Lower leg skin (tissue), 4 donors: Measurements from ENCODE around the gene LRRC47. TPM values are rescaled to one million over a fixed set of nuclear protein-coding genes. Genes with fewer than 3 reads are reported as not detected.

Experiments
- DNase-seq, 2 donors: peaks; one replicate each; pipeline ENCODE4 v3.0.0-alpha.2; 2019; ENCODE audit warnings: low spot score in 2 of 2
- H3K4me3 ChIP-seq: fragments of 200-600 bp; sonication (generic); 2 replicates; pipeline ENCODE4 v1.5.1; 2017; ENCODE audit warnings: mild to moderate bottlenecking, low read depth; ENCODE audit not compliant: poor library complexity, severe bottlenecking
- POLR2A ChIP-seq, 2 donors: fragments of 450-650 bp; IDR thresholded peaks; one replicate each; pipeline ENCODE4 v1.6.1; 2016 to 2017; ENCODE audit warnings: antibody characterized with exemption in 2 of 2, mild to moderate bottlenecking in 1 of 2, moderate library complexity in 1 of 2
- WGBS, 2 donors: methylation state at CpG; one replicate each; pipeline ENCODE4 v1.1.5; 2018; 5-methylcytosine and 5-hydroxymethylcytosine counted together
- intact Hi-C: fragments of 100-400 bp; cut with DNase I; formaldehyde crosslinking; loops from one replicate; pipeline ENCODE4 v1.15.0; 2023; ENCODE audit warnings: low total_unique reads
- total RNA-seq, 4 donors: library from RNA; depleted of rRNA; stranded (reverse); fragments of >200 nt; gene quantifications; one replicate each; pipeline ENCODE4 v1.1.0, GENCODE V29; 2016
- TF ChIP-seq, protein P1 (sequence below), 3 donors: fragments of 450-650 bp; IDR thresholded peaks; one replicate each; pipeline ENCODE4 v1.5.1; 2016; ENCODE audit warnings: antibody characterized with exemption in 3 of 3, mild to moderate bottlenecking in 3 of 3, moderate library complexity in 2 of 3

LRRC47 gene
- total RNA-seq, 4 donors from 2014 or later: 43.6 to 55.3 (median 49.7) TPM

DNA sequence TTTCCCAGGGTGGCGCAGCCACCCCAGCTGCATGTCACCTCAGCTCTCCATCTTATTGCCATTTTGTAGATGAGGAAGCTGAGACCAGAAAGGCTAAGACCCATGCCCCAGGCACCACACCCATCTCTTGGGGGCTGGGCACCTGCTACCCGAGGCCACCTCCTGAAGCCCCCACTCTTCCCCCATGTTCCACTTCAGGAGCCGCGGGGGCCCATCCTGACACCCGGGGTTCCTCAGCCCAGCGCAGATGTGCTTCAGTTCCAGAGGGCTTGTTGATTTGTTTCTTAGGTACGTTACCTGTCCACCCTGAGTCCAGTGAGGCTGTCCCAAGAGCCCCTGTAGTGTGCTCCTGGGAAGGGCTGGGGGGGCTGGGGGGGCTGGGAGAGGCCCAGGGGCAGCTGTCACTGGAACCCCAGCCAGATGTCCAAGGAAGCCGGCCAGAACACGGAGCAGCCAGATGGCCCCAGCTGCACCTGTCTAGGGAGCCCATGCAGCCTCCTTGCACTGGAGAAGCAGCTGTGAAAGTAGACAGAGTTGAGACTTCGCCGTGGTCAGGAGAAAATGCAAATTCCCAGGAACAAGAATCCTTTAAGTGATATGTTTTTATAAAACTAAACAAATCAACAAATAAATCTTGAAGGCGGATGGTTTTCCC is 61.1 kb downstream of the LRRC47 start:
- 80 to 86% methylated on average over 12 of the region's 12 CpGs for WGBS, 2 donors
- DNase-seq: no peak
- H3K4me3 ChIP-seq: no peak overlapping the region
- TF ChIP-seq, protein P1, sequence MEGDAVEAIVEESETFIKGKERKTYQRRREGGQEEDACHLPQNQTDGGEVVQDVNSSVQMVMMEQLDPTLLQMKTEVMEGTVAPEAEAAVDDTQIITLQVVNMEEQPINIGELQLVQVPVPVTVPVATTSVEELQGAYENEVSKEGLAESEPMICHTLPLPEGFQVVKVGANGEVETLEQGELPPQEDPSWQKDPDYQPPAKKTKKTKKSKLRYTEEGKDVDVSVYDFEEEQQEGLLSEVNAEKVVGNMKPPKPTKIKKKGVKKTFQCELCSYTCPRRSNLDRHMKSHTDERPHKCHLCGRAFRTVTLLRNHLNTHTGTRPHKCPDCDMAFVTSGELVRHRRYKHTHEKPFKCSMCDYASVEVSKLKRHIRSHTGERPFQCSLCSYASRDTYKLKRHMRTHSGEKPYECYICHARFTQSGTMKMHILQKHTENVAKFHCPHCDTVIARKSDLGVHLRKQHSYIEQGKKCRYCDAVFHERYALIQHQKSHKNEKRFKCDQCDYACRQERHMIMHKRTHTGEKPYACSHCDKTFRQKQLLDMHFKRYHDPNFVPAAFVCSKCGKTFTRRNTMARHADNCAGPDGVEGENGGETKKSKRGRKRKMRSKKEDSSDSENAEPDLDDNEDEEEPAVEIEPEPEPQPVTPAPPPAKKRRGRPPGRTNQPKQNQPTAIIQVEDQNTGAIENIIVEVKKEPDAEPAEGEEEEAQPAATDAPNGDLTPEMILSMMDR (IDR thresholded peaks at IDR 0.05): no peak
- no peak for TF ChIP-seq POLR2A (IDR thresholded peaks at IDR 0.05)
- intact Hi-C loops: no loop called here

DNA sequence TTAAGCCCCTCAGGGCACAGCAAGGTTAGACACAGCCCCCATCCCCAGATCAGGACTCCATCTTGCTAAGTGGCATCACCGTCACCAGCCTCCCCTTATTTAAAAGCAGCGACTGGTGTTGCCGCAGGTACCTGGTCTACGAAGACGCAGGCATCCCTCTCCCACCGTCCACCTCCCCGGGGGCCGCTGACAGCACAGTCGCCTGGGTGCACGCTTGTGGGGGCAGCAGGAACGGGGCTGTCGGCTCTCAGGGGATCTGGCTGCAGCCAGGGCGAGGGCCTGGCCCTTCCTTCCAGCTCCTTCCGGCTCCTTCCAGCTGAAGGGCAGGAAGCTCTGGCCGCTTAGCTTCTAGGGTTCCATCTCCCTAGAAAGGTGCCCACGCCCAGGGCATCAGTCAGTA is 61.7 kb downstream of the LRRC47 start:
- no peak for DNase-seq
- intact Hi-C loops: no loop called here
- TF ChIP-seq, protein P1 (IDR thresholded peaks at IDR 0.05): no peak
- no peak for TF ChIP-seq POLR2A (IDR thresholded peaks at IDR 0.05)
- no peak overlapping the region for H3K4me3 ChIP-seq
- 93 to 95% methylated on average over 16 of the region's 16 CpGs for WGBS, 2 donors

DNA sequence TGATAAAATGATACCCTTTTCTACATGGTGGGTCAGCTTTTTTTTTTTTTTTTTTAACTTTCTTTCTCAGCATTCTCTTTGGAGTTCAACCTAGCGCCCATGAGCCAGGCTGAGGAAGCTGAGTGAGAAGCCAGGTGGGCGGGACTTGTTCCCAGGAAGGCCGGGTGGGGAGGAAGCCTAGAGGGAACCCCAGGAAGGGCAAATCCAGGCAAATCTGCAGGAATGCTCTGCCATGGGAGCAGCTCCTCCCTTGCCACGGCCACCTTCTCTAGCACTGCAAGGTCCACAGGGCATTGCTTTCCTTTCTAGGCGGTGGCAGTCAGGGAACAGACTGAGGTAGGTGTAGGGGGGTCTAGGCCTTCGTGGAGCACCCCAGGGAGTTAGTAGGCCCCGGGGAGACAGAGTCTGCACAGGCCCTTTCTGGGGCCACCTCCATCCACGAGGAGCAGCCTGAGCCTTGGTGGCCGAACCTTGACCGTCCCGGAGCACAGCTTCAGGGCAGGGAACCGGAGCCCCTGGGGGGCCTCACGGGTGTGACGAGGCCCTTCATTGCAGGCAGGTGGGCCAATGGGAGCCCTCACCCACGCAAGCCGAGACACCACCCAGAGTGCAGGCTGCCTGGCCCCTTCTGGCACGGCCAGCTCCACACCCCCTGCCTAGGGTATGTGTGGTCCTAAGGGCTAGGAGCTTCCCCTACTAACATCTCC is 62.3 kb downstream of the LRRC47 start:
- intact Hi-C loops: no loop called here
- H3K4me3 ChIP-seq: no peak overlapping the region
- 79 to 81% methylated on average over 15 of the region's 17 CpGs for WGBS, 2 donors
- TF ChIP-seq, protein P1 (IDR thresholded peaks at IDR 0.05): no peak
- TF ChIP-seq POLR2A (IDR thresholded peaks at IDR 0.05): no peak
- DNase-seq: no peak

DNA sequence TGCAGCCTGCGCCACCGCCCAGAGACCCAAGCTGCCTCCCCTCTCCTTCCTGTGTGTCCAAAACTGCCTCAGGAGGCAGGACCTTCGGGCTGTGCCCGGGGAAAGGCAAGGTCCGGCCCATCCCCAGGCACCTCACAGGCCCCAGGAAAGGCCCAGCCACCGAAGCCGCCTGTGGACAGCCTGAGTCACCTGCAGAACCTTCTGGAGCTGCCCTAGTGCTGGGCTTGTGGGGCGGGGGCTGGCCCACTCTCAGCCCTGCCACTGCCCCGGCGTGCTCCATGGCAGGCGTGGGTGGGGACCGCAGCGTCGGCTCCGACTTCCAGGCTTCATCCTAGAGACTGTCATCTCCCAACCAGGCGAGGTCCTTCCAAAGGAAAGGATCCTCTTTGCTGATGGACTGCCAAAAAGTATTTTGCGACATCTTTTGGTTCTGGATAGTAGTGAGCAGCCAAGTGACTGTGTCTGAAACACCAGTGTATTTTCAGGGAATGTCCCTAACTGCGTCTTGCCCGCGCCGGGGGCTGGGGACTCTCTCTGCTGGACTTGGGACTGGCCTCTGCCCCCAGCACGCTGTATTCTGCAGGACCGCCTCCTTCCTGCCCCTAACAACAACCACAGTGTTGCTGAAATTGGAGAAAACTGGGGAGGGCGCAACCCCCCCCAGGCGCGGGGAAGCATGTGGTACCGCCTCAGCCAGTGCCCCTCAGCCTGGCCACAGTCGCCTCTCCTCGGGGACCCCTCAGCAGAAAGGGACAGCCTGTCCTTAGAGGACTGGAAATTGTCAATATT is 63.0 kb downstream of the LRRC47 start:
- no peak overlapping the region for H3K4me3 ChIP-seq
- intact Hi-C loops: no loop called here
- no peak for TF ChIP-seq POLR2A (IDR thresholded peaks at IDR 0.05)
- TF ChIP-seq, protein P1 (IDR thresholded peaks at IDR 0.05): no peak
- DNase-seq: no peak
- 69 to 78% methylated on average over 17 to 27 of the region's 29 CpGs for WGBS, 2 donors

DNA sequence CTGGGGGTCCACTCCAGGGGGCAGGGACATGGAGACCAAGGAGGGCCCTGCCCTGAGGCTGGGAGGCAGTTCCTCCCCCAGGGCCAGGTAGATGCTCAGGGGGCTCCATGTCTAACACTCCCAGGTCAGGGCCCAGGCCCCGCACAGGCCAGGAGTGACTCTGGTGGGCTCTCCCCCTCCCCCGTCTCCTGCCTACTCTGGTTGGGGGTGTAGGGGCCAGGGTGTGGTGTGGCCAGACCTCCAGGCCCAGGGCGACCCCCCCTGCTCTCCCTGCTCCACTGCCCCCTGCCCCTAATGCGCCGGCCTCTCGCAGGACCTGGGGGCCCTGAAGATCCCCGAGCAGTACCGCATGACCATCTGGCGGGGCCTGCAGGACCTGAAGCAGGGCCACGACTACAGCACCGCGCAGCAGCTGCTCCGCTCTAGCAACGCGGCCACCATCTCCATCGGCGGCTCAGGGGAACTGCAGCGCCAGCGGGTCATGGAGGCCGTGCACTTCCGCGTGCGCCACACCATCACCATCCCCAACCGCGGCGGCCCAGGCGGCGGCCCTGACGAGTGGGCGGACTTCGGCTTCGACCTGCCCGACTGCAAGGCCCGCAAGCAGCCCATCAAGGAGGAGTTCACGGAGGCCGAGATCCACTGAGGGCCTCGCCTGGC is 63.7 kb downstream of the LRRC47 start:
- TF ChIP-seq POLR2A (IDR thresholded peaks at IDR 0.05): no peak
- TF ChIP-seq, protein P1 (IDR thresholded peaks at IDR 0.05): no peak
- H3K4me3 ChIP-seq: no peak overlapping the region
- no peak for DNase-seq
- WGBS, 2 donors: 53 to 61% methylated on average over 26 to 37 of the region's 37 CpGs
- intact Hi-C loops: no loop called here
